Endodermal cell (in vitro differentiated cells): ENCODE data around the gene SDK1. TPM values are rescaled to one million over a fixed set of nuclear protein-coding genes. Genes with fewer than 3 reads are reported as not detected.

ENCODE experiments used
- DNase-seq: peaks from one replicate; pipeline ENCODE4 v3.0.0-alpha.2; 2017
- H3K27ac ChIP-seq: 2 replicates; pipeline ENCODE4 v1.5.1; 2013; ENCODE audit warnings: mild to moderate bottlenecking, low read depth, low read length, moderate library complexity
- H3K27me3 ChIP-seq: 2 replicates; pipeline ENCODE4 v1.6.1; 2013; ENCODE audit warnings: mild to moderate bottlenecking, low read length, moderate library complexity; ENCODE audit not compliant: insufficient read depth, control insufficient read depth, poor library complexity, severe bottlenecking
- H3K36me3 ChIP-seq: 2 replicates; pipeline ENCODE4 v1.7.0; 2013; ENCODE audit warnings: mild to moderate bottlenecking, low read length, moderate library complexity; ENCODE audit not compliant: control insufficient read depth, insufficient read depth
- H3K4me1 ChIP-seq: one replicate; pipeline ENCODE4 v1.7.0; 2013; ENCODE audit warnings: low read length; ENCODE audit not compliant: control insufficient read depth, insufficient read depth
- H3K4me3 ChIP-seq: 2 replicates; pipeline ENCODE4 v1.5.1; 2013; ENCODE audit warnings: mild to moderate bottlenecking, low read length, moderate library complexity
- H3K9ac ChIP-seq: 2 replicates; pipeline ENCODE4 v1.6.1; 2013; ENCODE audit warnings: mild to moderate bottlenecking, low read length, moderate library complexity; ENCODE audit not compliant: poor library complexity, severe bottlenecking; ENCODE audit errors: extremely low read depth
- H3K9me3 ChIP-seq: 2 replicates; pipeline ENCODE4 v1.6.1; 2013; ENCODE audit warnings: mild to moderate bottlenecking, low read length, moderate library complexity; ENCODE audit not compliant: control insufficient read depth
- H3K27ac Mint-ChIP-seq: 2 replicates; pipeline ENCODE4 v1.8.0; 2020; ENCODE audit warnings: mixed read lengths
- H3K27me3 Mint-ChIP-seq: 2 replicates; pipeline ENCODE4 v1.8.0; 2021; ENCODE audit warnings: mild to moderate bottlenecking, mixed read lengths; ENCODE audit not compliant: insufficient read depth
- H3K36me3 Mint-ChIP-seq: 2 replicates; pipeline ENCODE4 v1.8.0; 2020; ENCODE audit warnings: low read depth, mixed read lengths
- H3K4me1 Mint-ChIP-seq: 2 replicates; pipeline ENCODE4 v1.8.0; 2020; ENCODE audit warnings: mixed read lengths
- H3K4me3 Mint-ChIP-seq: 2 replicates; pipeline ENCODE4 v1.8.0; 2020; ENCODE audit warnings: mild to moderate bottlenecking, moderate library complexity, mixed read lengths
- H3K9me3 Mint-ChIP-seq: 2 replicates; pipeline ENCODE4 v1.8.0; 2020; ENCODE audit warnings: mild to moderate bottlenecking, mixed read lengths
- WGBS, 2 experiments: methylation state at CpG; one replicate each; pipeline versions ENCODE4 v1.1.5 to v1.1.7; 2013; ENCODE audit warnings: missing lambda C conversion rate in 2 of 2, mixed read lengths in 1 of 2; ENCODE audit not compliant: insufficient coverage in 1 of 2, insufficient read length in 1 of 2; 5-methylcytosine and 5-hydroxymethylcytosine counted together
- total RNA-seq, 2 donors: library from RNA; stranded (reverse); fragmentation: NEBNext Ultra II Directional in 1 of 2; extraction: Animal tissue kit (Norgen Biotek cat#: 25700) in 1 of 2; gene quantifications; 2 replicates in 1 of 2; 3 replicates in 1 of 2; pipeline ENCODE4 v1.2.1, GENCODE V29; 2021
- TF ChIP-seq, protein P1 (sequence below): fragments of 200-600 bp; sonication (generic); conservative IDR thresholded peaks from 2 replicates; pipeline ENCODE4 v1.5.0; 2021; ENCODE audit warnings: antibody characterized with exemption, mild to moderate bottlenecking

The SDK1 gene
- total RNA-seq, 2 donors from 2014 or later = 22.7 to 23.1 TPM

DNA sequence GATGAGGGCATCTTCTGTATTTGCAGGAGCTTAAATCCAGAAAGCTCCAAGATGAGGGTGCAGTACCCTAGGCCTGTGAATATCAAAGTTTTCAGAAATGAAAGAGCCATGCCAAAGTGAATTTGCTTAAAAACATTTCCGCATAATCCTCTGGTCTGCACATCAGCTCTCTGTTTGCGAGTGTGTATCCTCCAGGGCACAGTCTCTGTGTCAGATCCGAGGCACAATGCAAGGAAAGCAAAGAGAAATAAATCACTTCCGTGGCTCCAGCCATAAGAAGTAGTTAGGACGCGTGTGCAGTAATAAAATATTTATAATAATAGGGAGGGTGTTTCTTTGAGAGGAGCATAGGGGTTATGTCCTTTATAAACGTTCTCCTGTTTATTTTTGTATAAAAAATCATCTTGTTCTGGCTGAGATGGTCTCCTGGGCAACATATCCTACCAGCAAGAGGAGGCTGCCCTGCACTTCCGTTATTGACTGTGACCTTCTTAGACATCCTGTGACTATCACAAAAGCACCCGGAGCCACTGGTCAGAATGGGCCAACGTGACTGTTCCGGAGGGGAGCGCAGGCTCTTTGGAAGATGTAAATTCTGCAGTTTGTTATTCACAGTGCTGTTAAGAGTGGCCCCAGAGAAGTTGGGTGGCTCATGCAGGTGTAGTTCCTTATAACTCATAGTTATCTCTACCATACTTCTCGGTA lies 713.4 kb downstream of the SDK1 start:
- Histone ChIP-seq H3K9me3 (peaks cover 12% of the 10 kb centered on the region), H3K27ac (no peak overlapping the region), H3K4me3 (no peak overlapping the region), H3K36me3 (no peaks in the 10 kb centered on the region), H3K27me3 (no peaks in the 10 kb centered on the region), H3K4me1 (peaks cover 2% of the 10 kb centered on the region), H3K9ac (no peak overlapping the region)
- no peaks in the 10 kb centered on the region for H3K27me3 Mint-ChIP-seq
- TF ChIP-seq, protein P1, sequence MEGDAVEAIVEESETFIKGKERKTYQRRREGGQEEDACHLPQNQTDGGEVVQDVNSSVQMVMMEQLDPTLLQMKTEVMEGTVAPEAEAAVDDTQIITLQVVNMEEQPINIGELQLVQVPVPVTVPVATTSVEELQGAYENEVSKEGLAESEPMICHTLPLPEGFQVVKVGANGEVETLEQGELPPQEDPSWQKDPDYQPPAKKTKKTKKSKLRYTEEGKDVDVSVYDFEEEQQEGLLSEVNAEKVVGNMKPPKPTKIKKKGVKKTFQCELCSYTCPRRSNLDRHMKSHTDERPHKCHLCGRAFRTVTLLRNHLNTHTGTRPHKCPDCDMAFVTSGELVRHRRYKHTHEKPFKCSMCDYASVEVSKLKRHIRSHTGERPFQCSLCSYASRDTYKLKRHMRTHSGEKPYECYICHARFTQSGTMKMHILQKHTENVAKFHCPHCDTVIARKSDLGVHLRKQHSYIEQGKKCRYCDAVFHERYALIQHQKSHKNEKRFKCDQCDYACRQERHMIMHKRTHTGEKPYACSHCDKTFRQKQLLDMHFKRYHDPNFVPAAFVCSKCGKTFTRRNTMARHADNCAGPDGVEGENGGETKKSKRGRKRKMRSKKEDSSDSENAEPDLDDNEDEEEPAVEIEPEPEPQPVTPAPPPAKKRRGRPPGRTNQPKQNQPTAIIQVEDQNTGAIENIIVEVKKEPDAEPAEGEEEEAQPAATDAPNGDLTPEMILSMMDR = no peak
- peak; percentile 6 for DNase-seq
- H3K9me3 Mint-ChIP-seq = peaks cover 29% of the 10 kb centered on the region
- H3K4me1 Mint-ChIP-seq = peaks cover 8% of the 10 kb centered on the region
- H3K36me3 Mint-ChIP-seq = peaks cover 42% of the 10 kb centered on the region
- no peak overlapping the region for H3K27ac Mint-ChIP-seq
- no peak overlapping the region for H3K4me3 Mint-ChIP-seq
- WGBS, 2 experiments = 91 to 97% methylated on average over 8 to 12 of the region's 13 CpGs

GRCh38 chr7:4015371-4015770 lies 714.3 kb downstream of the SDK1 start:
- H3K27me3 ChIP-seq = no peaks in the 10 kb centered on the region
- DNase-seq = peak; percentile 7
- H3K9me3 ChIP-seq = peaks cover 12% of the 10 kb centered on the region
- no peak overlapping the region for H3K27ac ChIP-seq
- Mint-ChIP-seq H3K4me3 (no peak overlapping the region), H3K27me3 (no peaks in the 10 kb centered on the region), H3K36me3 (peaks cover 50% of the 10 kb centered on the region), H3K9me3 (peaks cover 37% of the 10 kb centered on the region), H3K27ac (no peak overlapping the region), H3K4me1 (peaks cover 8% of the 10 kb centered on the region)
- H3K4me3 ChIP-seq = no peak overlapping the region
- no peak overlapping the region for H3K9ac ChIP-seq
- peaks cover 2% of the 10 kb centered on the region for H3K4me1 ChIP-seq
- TF ChIP-seq, protein P1 = no peak
- WGBS, 2 experiments = 93 to 95% methylated on average over 7 to 8 of the region's 8 CpGs
- no peaks in the 10 kb centered on the region for H3K36me3 ChIP-seq

DNA sequence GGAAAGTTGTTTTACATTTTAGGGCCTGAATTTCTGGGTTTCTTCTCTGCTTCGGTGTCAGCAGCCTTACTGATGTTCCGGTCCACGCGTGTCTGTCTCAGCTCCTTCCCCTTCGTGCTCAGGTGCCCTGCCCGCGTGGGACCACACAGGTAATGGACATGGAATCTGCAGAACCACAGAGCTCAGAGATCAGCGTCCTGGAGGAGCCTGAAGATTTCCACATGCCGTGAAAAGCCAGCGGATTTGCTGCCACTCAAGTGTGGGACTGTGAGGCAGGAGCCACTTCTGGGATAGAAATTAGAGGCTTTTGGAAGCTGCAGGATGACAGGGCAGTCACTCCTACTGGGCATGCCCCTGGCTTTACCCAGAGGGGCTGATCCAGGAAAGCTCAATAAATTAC lies 714.9 kb downstream of the SDK1 start:
- TF ChIP-seq, protein P1 = no peak
- H3K27me3 Mint-ChIP-seq = no peaks in the 10 kb centered on the region
- 94 to 100% methylated on average over 6 to 10 of the region's 10 CpGs for WGBS, 2 experiments
- peaks cover 12% of the 10 kb centered on the region for H3K9me3 ChIP-seq
- H3K4me3 Mint-ChIP-seq = no peak overlapping the region
- H3K4me1 ChIP-seq = peaks cover 2% of the 10 kb centered on the region
- no peaks in the 10 kb centered on the region for H3K36me3 ChIP-seq
- peaks cover 56% of the 10 kb centered on the region for H3K36me3 Mint-ChIP-seq
- no peaks in the 10 kb centered on the region for H3K27me3 ChIP-seq
- H3K4me1 Mint-ChIP-seq = peaks cover 5% of the 10 kb centered on the region
- H3K4me3 ChIP-seq = no peak overlapping the region
- H3K9ac ChIP-seq = no peak overlapping the region
- H3K27ac Mint-ChIP-seq = no peak overlapping the region
- no peak overlapping the region for H3K27ac ChIP-seq
- peaks cover 43% of the 10 kb centered on the region for H3K9me3 Mint-ChIP-seq
- peak; percentile 5 for DNase-seq
